ENCODE data around the gene OR52B6. TPM values are rescaled to one million over a fixed set of nuclear protein-coding genes. Genes with fewer than 3 reads are reported as not detected.
"Not testable (repeated sequence)": the region's sequence is repeated elsewhere in the genome, so short reads cannot be mapped to it uniquely, and the experiment has no call there.

Gene OR52B6
- total RNA-seq, 1 donor from 2014 or later = not detected

DNA sequence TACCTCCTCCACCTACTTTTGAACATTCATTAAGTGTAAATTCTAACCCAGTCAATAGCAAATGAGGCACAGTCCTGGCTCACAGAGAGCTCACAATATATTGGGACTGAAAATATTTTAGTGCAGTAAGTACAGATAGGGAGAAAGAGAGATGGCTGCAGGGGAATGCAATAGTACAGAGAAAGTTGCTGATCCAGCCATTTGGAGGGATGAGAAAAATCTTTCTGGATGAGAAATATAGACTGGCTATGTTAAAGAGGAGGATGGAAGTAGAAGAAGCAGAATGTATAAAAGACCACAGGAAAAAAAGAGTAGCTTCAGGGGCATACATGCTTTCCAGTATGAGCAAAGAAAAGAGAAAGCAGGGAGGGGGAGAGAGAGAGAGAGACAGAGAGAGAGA, 3.6 kb upstream of the OR52B6 start:
- no peak overlapping the region for H3K9ac ChIP-seq
- no peak overlapping the region for H3K27ac Mint-ChIP-seq

DNA sequence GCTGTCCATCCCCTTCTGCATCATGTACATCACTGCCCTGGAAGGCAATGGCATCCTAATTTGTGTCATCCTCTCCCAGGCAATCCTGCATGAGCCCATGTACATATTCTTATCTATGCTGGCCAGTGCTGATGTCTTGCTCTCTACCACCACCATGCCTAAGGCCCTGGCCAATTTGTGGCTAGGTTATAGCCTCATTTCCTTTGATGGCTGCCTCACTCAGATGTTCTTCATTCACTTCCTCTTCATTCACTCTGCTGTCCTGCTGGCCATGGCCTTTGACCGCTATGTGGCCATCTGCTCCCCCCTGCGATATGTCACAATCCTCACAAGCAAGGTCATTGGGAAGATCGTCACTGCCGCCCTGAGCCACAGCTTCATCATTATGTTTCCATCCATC, 337 bp downstream of the OR52B6 start:
- Histone ChIP-seq H3K9me3 (ENCODE audit: low read depth) (no peaks in the 10 kb centered on the region), H3K27ac (no peak overlapping the region), H3K4me3 (no peak overlapping the region), H3K27me3 (no peaks in the 10 kb centered on the region), H2AFZ (replicated peaks) (no peak overlapping the region), H3K36me3 (no peaks in the 10 kb centered on the region), H3K79me2 (ENCODE audit: low read depth) (no peaks in the 10 kb centered on the region), H3F3A (ENCODE audit: low read depth) (no peaks in the 10 kb centered on the region), H4K20me1 (ENCODE audit: low read depth) (no peaks in the 10 kb centered on the region), H3K4me2 (no peak overlapping the region), H3K9ac (no peak overlapping the region), H3K4me1 (no peaks in the 10 kb centered on the region)
- no peak for TF ChIP-seq EZH2 (IDR thresholded peaks at IDR 0.05)
- TF ChIP-seq, protein P1, sequence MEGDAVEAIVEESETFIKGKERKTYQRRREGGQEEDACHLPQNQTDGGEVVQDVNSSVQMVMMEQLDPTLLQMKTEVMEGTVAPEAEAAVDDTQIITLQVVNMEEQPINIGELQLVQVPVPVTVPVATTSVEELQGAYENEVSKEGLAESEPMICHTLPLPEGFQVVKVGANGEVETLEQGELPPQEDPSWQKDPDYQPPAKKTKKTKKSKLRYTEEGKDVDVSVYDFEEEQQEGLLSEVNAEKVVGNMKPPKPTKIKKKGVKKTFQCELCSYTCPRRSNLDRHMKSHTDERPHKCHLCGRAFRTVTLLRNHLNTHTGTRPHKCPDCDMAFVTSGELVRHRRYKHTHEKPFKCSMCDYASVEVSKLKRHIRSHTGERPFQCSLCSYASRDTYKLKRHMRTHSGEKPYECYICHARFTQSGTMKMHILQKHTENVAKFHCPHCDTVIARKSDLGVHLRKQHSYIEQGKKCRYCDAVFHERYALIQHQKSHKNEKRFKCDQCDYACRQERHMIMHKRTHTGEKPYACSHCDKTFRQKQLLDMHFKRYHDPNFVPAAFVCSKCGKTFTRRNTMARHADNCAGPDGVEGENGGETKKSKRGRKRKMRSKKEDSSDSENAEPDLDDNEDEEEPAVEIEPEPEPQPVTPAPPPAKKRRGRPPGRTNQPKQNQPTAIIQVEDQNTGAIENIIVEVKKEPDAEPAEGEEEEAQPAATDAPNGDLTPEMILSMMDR (IDR thresholded peaks at IDR 0.05) = no peak
- no peak for TF ChIP-seq EZH2phosphoT487 (IDR thresholded peaks at IDR 0.05)
- no peak overlapping the region for H3K4me3 Mint-ChIP-seq
- no peak overlapping the region for H3K27ac Mint-ChIP-seq
- no peaks in the 10 kb centered on the region for H3K27me3 Mint-ChIP-seq (ENCODE audit: insufficient read depth, low read depth)
- no peaks in the 10 kb centered on the region for H3K9me3 Mint-ChIP-seq
- no peak for DNase-seq (ENCODE audit: low spot score)
- no peaks in the 10 kb centered on the region for H3K4me1 Mint-ChIP-seq
- H3K36me3 Mint-ChIP-seq = no peaks in the 10 kb centered on the region

More for the DNA sequence above, 3.6 kb upstream of the OR52B6 start:
- Mint-ChIP-seq H3K4me1 (no peaks in the 10 kb centered on the region), H3K9me3 (no peaks in the 10 kb centered on the region), H3K4me3 (no peak overlapping the region), H3K27me3 (ENCODE audit: insufficient read depth, low read depth) (no peaks in the 10 kb centered on the region), H3K36me3 (no peaks in the 10 kb centered on the region)
- TF ChIP-seq EZH2phosphoT487 (IDR thresholded peaks at IDR 0.05) = no peak
- TF ChIP-seq, protein P1 (IDR thresholded peaks at IDR 0.05) = no peak
- TF ChIP-seq EZH2 (IDR thresholded peaks at IDR 0.05) = no peak
- Histone ChIP-seq H3K4me2 (no peak overlapping the region), H3K36me3 (no peaks in the 10 kb centered on the region), H3F3A (ENCODE audit: low read depth) (no peaks in the 10 kb centered on the region), H4K20me1 (ENCODE audit: low read depth) (no peaks in the 10 kb centered on the region), H3K27me3 (no peaks in the 10 kb centered on the region), H3K79me2 (ENCODE audit: low read depth) (no peaks in the 10 kb centered on the region), H3K27ac (no peak overlapping the region), H3K4me3 (no peak overlapping the region), H2AFZ (replicated peaks) (no peak overlapping the region), H3K9me3 (ENCODE audit: low read depth) (no peaks in the 10 kb centered on the region), H3K4me1 (no peaks in the 10 kb centered on the region)
- no peak for DNase-seq (ENCODE audit: low spot score)

DNA sequence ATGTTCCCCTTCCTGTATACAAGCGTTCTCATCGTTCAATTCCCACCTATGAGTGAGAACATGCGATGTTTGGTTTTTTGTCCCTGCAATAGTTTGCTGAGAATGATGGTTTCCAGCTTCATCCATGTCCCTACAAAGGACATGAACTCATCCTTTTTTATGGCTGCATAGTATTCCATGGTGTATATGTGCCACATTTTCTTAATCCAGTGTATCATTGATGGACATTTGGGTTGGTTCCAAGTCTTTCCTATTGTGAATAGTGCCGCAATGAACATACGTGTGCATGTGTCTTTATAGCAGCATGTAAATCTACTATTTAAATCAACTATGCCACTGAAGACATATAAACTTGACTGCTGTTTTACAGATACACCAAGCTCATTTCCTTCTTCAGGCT, 3.8 kb downstream of the OR52B6 start:
- not testable (repeated sequence) for H3K36me3 ChIP-seq; H3K4me2 ChIP-seq; H3K4me3 ChIP-seq; H3K4me1 Mint-ChIP-seq; H3K27ac ChIP-seq; H3K79me2 ChIP-seq (ENCODE audit: low read depth); H3K27me3 Mint-ChIP-seq (ENCODE audit: insufficient read depth, low read depth); H3K27ac Mint-ChIP-seq; H2AFZ ChIP-seq (replicated peaks); H4K20me1 ChIP-seq (ENCODE audit: low read depth); H3K4me3 Mint-ChIP-seq; H3K27me3 ChIP-seq; H3K4me1 ChIP-seq; DNase-seq (ENCODE audit: low spot score); H3K9ac ChIP-seq; H3K9me3 ChIP-seq (ENCODE audit: low read depth); H3F3A ChIP-seq (ENCODE audit: low read depth); H3K9me3 Mint-ChIP-seq; H3K36me3 Mint-ChIP-seq

DNA sequence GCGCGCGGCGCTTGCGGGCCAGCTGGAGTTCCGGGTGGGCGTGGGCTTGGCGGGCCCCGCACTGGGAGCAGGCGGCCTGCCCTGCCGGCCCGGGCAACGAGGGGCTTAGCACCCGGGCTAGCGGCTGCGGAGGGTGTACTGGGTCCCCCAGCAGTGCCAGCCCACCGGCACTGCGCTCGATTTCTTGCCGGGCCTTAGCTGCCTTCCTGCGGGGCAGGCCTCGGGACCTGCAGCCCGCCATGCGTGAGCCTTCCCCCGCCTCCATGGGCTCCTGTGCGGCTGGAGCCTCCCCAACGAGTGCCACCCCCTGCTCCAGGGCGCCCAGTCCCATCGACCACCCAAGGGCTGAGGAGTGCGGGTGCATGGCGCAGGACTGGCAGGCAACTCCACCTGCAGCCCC, 9.2 kb downstream of the OR52B6 start:
- not testable (repeated sequence) for H3K9me3 Mint-ChIP-seq; H3K4me1 Mint-ChIP-seq; H4K20me1 ChIP-seq (ENCODE audit: low read depth); H3K36me3 ChIP-seq; H3K36me3 Mint-ChIP-seq; H3F3A ChIP-seq (ENCODE audit: low read depth); DNase-seq (ENCODE audit: low spot score); H3K79me2 ChIP-seq (ENCODE audit: low read depth); H3K4me1 ChIP-seq; H2AFZ ChIP-seq (replicated peaks); H3K9me3 ChIP-seq (ENCODE audit: low read depth); H3K27me3 Mint-ChIP-seq (ENCODE audit: insufficient read depth, low read depth); H3K4me3 ChIP-seq; H3K4me2 ChIP-seq; H3K27ac Mint-ChIP-seq; H3K9ac ChIP-seq; H3K27ac ChIP-seq; H3K4me3 Mint-ChIP-seq; H3K27me3 ChIP-seq

Data from neural progenitor cell (in vitro differentiated cells).